NB4 (cell line): ENCODE measurements around the gene HMGN4.

Experiments
- CTCF ChIP-seq: IDR thresholded peaks from one replicate; pipeline ENCODE4 v1.5.1; 2012; ENCODE audit warnings: low read depth, low read length
- MAX ChIP-seq: IDR thresholded peaks from 2 replicates; pipeline ENCODE4 v1.6.1; 2011; ENCODE audit warnings: low read depth, low read length
- MYC ChIP-seq: IDR thresholded peaks from 2 replicates; pipeline ENCODE4 v1.6.1; 2011; ENCODE audit warnings: low read depth, low read length
- POLR2A ChIP-seq: IDR thresholded peaks from 2 replicates; pipeline ENCODE4 v1.6.1; 2011; ENCODE audit warnings: mild to moderate bottlenecking; ENCODE audit not compliant: insufficient read length; ENCODE audit errors: extremely low read depth

- TF ChIP-seq CTCF: no peak
- no peak for TF ChIP-seq POLR2A
- TF ChIP-seq MAX: no peak
- TF ChIP-seq MYC: no peak
Measured at GRCh38 chr6:26592649-26593048, 54.5 kb downstream of the HMGN4 start.
